HL-60/S4 treated with retinoic acid at 250 ng/mL for 4 days and 3 days (cell line): ENCODE data around the gene DDX42.

ENCODE experiments used
- in situ Hi-C: fragments of 300-500 bp; cut with MboI; formaldehyde crosslinking; loops from 2 replicates; pipeline ENCODE4 v1.7.0; 2022; ENCODE audit warnings: low sequenced_read_pairs

Gene DDX42

DNA sequence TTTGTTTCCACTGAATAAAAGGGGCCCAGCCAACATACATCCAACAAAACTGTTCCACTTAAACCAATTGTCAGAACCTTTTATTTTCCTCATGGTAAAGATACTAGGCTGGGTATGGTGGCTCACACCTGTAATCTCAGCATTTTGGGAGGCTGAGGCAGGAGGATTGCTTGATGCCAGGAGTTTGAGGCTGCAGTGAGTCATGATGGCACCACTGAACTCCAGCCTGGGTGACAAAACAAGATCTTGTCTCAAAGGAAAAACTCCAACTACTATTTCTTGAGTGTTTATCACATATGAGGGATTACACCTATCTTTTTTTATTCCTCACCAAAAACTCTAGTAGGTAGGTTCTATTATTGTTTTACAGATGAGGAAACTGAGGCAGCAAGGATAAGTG lies 48.6 kb downstream of the DDX42 start:
- in situ Hi-C loops = no loop called here

- in situ Hi-C loops = no loop called here
Observed at GRCh38 chr17:63823659-63824331, 49.8 kb downstream of the DDX42 start.

DNA sequence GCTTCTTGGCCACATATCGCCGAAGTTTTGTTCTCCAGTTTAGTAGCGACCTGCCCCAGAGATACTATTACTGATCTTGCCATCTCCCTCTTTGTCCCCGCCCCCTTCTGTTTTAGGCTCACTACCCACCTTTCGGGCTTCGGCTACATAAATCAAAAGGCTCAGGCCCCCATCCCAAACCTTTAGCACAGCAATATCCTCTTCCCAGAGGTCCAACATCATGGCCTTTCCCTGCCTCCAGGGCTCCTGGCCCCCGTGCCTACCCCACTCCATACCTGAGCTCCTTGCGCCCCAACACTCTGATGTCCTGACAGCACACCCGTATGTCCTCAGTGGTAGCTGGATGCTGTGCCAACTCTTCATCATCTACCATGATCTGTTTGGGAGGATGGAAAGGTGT lies 50.4 kb downstream of the DDX42 start:
- in situ Hi-C loops = no loop called here

DNA sequence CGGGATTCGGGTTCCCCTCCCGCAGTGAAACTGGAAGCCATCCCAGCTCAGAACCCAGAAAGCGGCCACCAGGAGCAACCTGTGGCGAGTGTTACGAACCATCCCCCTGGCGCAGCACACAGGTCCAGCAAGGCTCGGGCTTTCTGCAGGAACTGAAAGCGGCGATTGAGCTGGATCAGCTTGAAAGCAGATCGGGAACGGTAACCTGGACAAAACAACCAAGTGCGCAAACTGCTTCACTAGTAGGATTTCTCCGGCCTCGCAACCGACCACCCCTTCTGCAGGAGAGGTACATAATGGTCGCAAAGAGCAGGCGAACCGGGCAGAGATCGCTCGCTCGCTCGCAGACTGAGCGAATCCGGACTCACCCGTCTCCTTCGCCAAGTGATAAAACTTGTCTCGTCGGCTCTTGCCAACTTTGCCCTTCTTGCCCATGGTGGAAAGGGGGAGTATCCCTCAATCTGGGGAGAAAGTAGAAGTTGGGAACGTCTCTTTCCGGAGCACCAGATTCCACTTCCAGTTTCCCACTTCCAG lies 52.6 kb downstream of the DDX42 start:
- in situ Hi-C loops = loop anchor here (25.0 kb wide), 1 partner anchor 389 kb away; the partner anchor contains the start of gene CYB561

GRCh38 chr17:63827002-63827800 lies 53.2 kb downstream of the DDX42 start, which contains the start of the genes FTSJ3 and PSMC5:
Gene FTSJ3, minus strand, starts transcription at chr17:63827663. Its CDS starts 761 bp downstream, at chr17:63826902.
Gene PSMC5, plus strand, starts transcription at chr17:63827431. Its CDS starts 60 bp downstream, at chr17:63827491.
- in situ Hi-C loops = loop anchor here (25.0 kb wide), 1 partner anchor 390 kb away; the partner anchor contains the start of gene CYB561

GRCh38 chr17:63827801-63828221 lies 53.8 kb downstream of the DDX42 start:
- in situ Hi-C loops = loop anchor here (25.0 kb wide), 1 partner anchor 391 kb away; the partner anchor contains the start of gene CYB561

DNA sequence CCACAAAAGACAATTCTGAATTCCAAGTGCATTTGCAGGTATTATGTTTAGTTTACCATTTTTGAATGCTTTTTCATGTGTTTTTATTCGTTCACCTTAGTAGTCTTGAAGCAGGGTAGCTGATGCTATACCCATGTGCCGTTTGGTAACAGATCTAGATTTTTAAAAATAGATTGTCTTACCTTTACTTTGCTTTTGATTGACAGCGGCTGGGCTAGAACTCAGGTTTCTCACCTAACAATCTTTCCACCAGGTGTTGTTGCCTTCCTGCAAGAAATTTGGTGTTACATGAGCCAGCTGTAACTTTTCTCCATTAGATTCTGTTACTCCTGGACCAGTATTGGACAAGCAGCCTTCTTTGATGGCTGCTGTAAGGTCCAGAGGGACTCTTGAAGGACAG lies 55.0 kb downstream of the DDX42 start:
- in situ Hi-C loops = loop anchor here (25.0 kb wide), 1 partner anchor 392 kb away; the partner anchor contains the start of gene CYB561

DNA sequence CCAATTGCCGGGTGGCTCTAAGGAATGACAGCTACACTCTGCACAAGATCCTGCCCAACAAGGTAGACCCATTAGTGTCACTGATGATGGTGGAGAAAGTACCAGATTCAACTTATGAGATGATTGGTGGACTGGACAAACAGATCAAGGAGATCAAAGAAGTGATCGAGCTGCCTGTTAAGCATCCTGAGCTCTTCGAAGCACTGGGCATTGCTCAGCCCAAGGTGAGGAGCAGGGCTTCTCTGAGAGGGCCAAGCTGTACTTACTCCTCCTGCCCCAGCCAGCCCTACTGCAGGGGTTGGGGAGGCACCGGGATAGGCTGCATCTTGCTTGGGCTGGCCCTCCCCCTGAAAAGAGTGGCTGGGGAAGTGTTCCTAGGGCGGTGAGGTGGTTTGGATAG lies 56.3 kb downstream of the DDX42 start:
- in situ Hi-C loops = loop anchor here (25.0 kb wide), 1 partner anchor 393 kb away; the partner anchor contains the start of gene CYB561

GRCh38 chr17:63830904-63831491 lies 57.0 kb downstream of the DDX42 start:
- in situ Hi-C loops = loop anchor here (25.0 kb wide), 1 partner anchor 394 kb away; the partner anchor contains the start of gene CYB561

DNA sequence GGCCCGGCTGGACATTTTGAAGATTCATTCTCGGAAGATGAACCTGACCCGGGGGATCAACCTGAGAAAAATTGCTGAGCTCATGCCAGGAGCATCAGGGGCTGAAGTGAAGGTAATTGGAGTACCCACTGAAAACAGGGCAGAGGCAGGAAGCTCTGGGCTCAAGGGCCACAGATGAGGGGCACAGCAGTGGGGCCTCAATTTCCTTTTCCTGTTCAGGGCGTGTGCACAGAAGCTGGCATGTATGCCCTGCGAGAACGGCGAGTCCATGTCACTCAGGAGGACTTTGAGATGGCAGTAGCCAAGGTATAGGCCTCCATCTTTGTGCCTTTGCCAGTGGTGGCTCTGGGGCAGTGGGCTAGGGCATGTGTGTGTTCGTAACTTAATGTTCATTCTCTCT lies 57.5 kb downstream of the DDX42 start:
- in situ Hi-C loops = loop anchor here (25.0 kb wide), 1 partner anchor 394 kb away; the partner anchor contains the start of gene CYB561

- in situ Hi-C loops = loop anchor here (25.0 kb wide), 1 partner anchor 395 kb away; the partner anchor contains the start of gene CYB561
Observed at GRCh38 chr17:63832014-63832413, 58.0 kb downstream of the DDX42 start.

- in situ Hi-C loops = loop anchor here (25.0 kb wide), 1 partner anchor 395 kb away; the partner anchor contains the start of gene CYB561
Observed at GRCh38 chr17:63832455-63832854, 58.5 kb downstream of the DDX42 start.

- in situ Hi-C loops = loop anchor here (25.0 kb wide), 1 partner anchor 396 kb away; the partner anchor contains the start of gene CYB561
Observed at GRCh38 chr17:63833026-63833740, 59.2 kb downstream of the DDX42 start.

GRCh38 chr17:63833741-63834373 lies 59.9 kb downstream of the DDX42 start:
- in situ Hi-C loops = loop anchor here (25.0 kb wide), 1 partner anchor 397 kb away; the partner anchor contains the start of gene CYB561

DNA sequence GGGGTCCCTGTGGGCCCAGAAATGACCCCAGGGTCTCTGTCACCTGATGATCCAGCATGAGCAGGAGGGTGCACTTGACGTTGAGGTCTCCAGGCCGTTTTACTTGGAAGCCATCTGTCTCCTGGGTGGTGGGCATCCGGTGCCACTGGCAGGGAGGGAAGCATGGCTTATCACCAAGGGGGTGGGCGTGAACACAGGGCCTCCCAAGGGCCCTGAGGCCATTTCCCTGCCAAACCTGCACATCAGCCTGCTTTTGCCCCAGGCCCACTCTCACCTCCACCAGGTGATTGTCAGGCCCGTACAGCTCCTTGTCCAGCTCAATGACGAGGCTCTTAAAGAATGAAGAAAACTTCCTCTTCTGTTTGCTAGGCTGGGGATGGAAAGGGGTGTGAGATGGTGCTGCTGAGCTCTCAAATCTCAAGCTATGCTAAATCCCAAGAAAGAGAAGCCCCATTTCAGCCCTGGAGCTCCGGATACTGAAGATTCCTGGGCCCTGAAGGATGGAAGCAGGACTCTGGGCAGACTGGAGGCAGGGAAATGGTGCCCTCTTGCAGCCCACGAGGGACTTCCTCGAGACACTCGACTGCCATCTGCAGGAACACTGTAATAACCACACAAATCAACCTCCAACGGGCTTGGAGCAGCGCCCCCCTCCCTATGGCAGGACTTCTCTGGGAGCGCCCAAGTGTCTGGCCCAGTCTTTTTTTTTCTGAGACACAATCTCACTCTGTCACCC lies 60.6 kb downstream of the DDX42 start:
- in situ Hi-C loops = loop anchor here (25.0 kb wide), 1 partner anchor 397 kb away; the partner anchor contains the start of gene CYB561

DNA sequence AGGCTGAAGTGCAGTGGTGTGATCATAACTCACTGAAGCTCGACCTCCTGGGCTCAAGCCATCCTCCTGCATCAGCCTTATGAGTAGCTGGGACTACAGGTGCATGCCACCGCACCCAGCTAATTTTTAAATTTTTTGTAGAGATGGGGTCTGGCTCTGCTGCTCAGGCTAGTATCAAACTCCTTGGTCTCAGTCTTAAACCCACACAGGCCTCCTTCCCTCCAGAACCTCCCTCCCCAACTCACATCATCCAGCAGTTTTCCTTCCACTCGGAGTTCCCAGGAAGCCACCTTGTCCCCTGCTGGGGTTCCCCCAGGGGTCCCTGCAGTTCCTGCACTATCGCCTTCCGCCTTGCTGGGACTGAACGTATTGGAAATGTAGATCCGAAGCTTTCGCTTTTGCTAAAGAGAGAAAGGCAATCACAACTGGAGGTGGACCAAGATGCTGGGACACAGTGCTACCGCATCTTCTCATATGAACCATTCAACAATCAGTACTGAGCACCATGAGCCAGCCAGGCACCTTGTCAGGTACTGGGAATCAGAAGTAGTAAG lies 61.3 kb downstream of the DDX42 start:
- in situ Hi-C loops = loop anchor here (25.0 kb wide), 1 partner anchor 398 kb away; the partner anchor contains the start of gene CYB561

DNA sequence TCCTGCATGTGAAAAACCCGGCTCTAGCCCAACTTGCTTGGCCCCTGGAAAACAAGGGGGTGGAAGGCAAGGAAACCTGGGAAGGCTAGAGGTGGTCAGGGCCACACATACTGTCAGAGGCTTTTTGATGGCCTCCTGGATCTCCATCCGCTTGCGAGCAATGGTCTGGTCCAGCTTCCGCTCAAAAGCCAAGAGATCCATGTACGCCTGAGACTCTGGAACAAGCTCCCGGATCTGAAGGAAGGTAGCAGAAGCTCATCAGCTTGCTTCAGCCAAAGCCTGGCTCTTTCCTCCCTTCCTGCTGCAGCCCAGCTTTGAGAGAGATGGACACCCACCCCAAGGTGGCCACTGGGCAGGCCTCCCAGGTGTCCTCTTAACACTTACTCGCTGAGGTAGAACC lies 62.8 kb downstream of the DDX42 start:
- in situ Hi-C loops = loop anchor here (25.0 kb wide), 1 partner anchor 400 kb away; the partner anchor contains the start of gene CYB561

DNA sequence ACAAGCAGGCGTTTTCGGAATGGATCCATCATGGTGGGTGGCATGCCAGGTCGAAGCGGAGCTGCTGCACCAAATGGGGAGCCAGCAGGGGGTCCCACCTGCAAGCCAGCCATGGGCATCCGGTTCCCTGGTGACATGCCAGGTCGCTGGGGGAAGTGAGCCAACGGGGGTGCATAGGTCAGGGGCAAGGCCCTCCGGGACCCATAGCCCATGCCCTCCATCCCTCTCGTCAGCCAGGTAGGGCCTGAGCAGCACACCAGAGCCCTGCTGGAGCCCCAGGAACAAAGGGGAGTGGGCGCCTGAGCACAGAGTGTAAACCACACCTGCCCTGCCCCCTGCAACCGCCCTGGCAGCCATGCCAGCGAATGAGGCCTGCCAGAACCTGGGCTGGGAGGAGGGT lies 63.5 kb downstream of the DDX42 start:
- in situ Hi-C loops = loop anchor here (25.0 kb wide), 1 partner anchor 400 kb away; the partner anchor contains the start of gene CYB561
